WTC11 (cell line): ENCODE data around the gene ADAMTS7.

Experiments
- CTCF ChIP-seq: fragments of 200-600 bp; IDR thresholded peaks from 2 replicates; pipeline ENCODE4 v1.8.0; 2022; ENCODE audit warnings: antibody characterized with exemption
- MAX ChIP-seq: sonication (generic); formaldehyde crosslinking; IDR thresholded peaks from 2 replicates; pipeline ENCODE4 v1.8.0; 2022; ENCODE audit warnings: mild to moderate bottlenecking, missing genetic modification reagents
- NR1H2 ChIP-seq: sonication (generic); formaldehyde crosslinking; IDR thresholded peaks from 2 replicates; pipeline ENCODE4 v1.9.0; 2021; ENCODE audit warnings: mild to moderate bottlenecking, moderate library complexity, missing genetic modification reagents
- STAT6 ChIP-seq: sonication (generic); formaldehyde crosslinking; conservative IDR thresholded peaks from 2 replicates; pipeline ENCODE4 v1.8.1; 2023; ENCODE audit warnings: mild to moderate bottlenecking, low read depth, missing genetic modification reagents, moderate library complexity

GRCh38 chr15:78772738-78773137 is 38.5 kb downstream of the ADAMTS7 start:
- TF ChIP-seq CTCF (no peak), NR1H2 (CRISPR knock-in tag) (no peak), MAX (CRISPR knock-in tag) (no peak), STAT6 (CRISPR knock-in tag) (no peak)
